ENCODE results near the gene GPSM1. TPM values are rescaled to one million over a fixed set of nuclear protein-coding genes. Genes with fewer than 3 reads are reported as not detected.
A peak's percentile ranks its signal among the peaks of the same experiment; 100 is the strongest.

Gene GPSM1
- total and polyA plus RNA-seq, 9 of the 15 experiments (the other 6 are each of a cell fraction or from before 2014, with no cell fraction given), result 0.04 to 14.2 (median 3.1) TPM

DNA sequence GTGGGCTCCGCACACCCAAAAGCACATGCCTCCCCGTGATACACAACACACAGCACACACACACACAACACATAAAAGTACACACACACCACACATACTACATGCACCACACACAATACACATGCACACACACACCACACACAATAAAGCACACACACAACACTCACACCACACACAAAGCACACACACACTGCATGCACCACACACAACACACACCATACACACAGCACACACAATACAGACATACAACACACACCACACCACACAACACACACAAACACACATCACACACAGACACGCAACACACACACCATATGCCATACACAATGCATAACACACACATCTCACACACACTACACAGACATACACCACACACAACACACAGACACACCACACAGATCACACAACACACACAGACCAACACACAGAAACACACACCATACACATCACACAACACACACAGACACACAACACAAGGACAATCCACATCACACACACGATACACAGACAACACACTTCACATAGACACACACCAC, 20.1 kb upstream of the GPSM1 start (continued):
- TF ChIP-seq, protein P1, sequence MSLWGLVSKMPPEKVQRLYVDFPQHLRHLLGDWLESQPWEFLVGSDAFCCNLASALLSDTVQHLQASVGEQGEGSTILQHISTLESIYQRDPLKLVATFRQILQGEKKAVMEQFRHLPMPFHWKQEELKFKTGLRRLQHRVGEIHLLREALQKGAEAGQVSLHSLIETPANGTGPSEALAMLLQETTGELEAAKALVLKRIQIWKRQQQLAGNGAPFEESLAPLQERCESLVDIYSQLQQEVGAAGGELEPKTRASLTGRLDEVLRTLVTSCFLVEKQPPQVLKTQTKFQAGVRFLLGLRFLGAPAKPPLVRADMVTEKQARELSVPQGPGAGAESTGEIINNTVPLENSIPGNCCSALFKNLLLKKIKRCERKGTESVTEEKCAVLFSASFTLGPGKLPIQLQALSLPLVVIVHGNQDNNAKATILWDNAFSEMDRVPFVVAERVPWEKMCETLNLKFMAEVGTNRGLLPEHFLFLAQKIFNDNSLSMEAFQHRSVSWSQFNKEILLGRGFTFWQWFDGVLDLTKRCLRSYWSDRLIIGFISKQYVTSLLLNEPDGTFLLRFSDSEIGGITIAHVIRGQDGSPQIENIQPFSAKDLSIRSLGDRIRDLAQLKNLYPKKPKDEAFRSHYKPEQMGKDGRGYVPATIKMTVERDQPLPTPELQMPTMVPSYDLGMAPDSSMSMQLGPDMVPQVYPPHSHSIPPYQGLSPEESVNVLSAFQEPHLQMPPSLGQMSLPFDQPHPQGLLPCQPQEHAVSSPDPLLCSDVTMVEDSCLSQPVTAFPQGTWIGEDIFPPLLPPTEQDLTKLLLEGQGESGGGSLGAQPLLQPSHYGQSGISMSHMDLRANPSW (CRISPR knock-in tag; IDR thresholded peaks at IDR 0.05), result no peak
- TF ChIP-seq GATAD2A (IDR thresholded peaks at IDR 0.05) (0 out of 2 replicates have a peak, but pooled peaks have one; percentile 21), LARP7 (IDR thresholded peaks at IDR 0.05) (peak; percentile 79; the same call in 1 of the 2 replicates), NR2C2 (CRISPR knock-in tag; IDR thresholded peaks at IDR 0.05) (0 out of 2 replicates have a peak, but pooled peaks have one; percentile 65), NR2C2 (tag; IDR thresholded peaks at IDR 0.05) (no peak), NCOA4 (IDR thresholded peaks at IDR 0.05; ENCODE audit: partially characterized antibody) (peak; percentile 37), BCOR (IDR thresholded peaks at IDR 0.05) (peak; percentile 88; the same call in 1 of the 2 replicates), XRCC3 (IDR thresholded peaks at IDR 0.05) (no peak), ZNF124 (CRISPR knock-in tag; IDR thresholded peaks at IDR 0.05) (peak; percentile 41; the same call in 1 of the 2 replicates), HDAC6 (IDR thresholded peaks at IDR 0.05; ENCODE audit: low read depth, low read length) (peak; percentile 61; the same call in 1 of the 2 replicates), NFIC (IDR thresholded peaks at IDR 0.05) (0 out of 2 replicates have a peak, but pooled peaks have one; percentile 21), SMARCA5 (IDR thresholded peaks at IDR 0.05) (peak; percentile 85), ZNF431 (CRISPR knock-in tag; IDR thresholded peaks at IDR 0.05) (no peak), EHMT2 (IDR thresholded peaks at IDR 0.05) (0 out of 2 replicates have a peak, but pooled peaks have one; percentile 54), NR1H2 (CRISPR knock-in tag; IDR thresholded peaks at IDR 0.05) (no peak)
- TF ChIP-seq, protein P2, sequence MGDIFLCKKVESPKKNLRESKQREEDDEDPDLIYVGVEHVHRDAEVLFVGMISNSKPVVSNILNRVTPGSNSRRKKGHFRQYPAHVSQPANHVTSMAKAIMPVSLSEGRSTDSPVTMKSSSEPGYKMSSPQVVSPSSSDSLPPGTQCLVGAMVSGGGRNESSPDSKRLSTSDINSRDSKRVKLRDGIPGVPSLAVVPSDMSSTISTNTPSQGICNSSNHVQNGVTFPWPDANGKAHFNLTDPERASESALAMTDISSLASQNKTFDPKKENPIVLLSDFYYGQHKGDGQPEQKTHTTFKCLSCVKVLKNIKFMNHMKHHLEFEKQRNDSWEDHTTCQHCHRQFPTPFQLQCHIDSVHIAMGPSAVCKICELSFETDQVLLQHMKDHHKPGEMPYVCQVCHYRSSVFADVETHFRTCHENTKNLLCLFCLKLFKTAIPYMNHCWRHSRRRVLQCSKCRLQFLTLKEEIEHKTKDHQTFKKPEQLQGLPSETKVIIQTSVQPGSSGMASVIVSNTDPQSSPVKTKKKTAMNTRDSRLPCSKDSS (IDR thresholded peaks at IDR 0.05; ENCODE audit: low read depth, partially characterized antibody), result peak; percentile 27
- TF ChIP-seq, protein P3, sequence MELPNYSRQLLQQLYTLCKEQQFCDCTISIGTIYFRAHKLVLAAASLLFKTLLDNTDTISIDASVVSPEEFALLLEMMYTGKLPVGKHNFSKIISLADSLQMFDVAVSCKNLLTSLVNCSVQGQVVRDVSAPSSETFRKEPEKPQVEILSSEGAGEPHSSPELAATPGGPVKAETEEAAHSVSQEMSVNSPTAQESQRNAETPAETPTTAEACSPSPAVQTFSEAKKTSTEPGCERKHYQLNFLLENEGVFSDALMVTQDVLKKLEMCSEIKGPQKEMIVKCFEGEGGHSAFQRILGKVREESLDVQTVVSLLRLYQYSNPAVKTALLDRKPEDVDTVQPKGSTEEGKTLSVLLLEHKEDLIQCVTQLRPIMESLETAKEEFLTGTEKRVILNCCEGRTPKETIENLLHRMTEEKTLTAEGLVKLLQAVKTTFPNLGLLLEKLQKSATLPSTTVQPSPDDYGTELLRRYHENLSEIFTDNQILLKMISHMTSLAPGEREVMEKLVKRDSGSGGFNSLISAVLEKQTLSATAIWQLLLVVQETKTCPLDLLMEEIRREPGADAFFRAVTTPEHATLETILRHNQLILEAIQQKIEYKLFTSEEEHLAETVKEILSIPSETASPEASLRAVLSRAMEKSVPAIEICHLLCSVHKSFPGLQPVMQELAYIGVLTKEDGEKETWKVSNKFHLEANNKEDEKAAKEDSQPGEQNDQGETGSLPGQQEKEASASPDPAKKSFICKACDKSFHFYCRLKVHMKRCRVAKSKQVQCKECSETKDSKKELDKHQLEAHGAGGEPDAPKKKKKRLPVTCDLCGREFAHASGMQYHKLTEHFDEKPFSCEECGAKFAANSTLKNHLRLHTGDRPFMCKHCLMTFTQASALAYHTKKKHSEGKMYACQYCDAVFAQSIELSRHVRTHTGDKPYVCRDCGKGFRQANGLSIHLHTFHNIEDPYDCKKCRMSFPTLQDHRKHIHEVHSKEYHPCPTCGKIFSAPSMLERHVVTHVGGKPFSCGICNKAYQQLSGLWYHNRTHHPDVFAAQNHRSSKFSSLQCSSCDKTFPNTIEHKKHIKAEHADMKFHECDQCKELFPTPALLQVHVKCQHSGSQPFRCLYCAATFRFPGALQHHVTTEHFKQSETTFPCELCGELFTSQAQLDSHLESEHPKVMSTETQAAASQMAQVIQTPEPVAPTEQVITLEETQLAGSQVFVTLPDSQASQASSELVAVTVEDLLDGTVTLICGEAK (IDR thresholded peaks at IDR 0.05), result no peak
- TF ChIP-seq, protein P3 (CRISPR knock-in tag; IDR thresholded peaks at IDR 0.05), result peak; percentile 61; the same call in 1 of the 2 replicates

Measured in K562 (cell line).